ENCODE measurements around the gene PRICKLE2.

PRICKLE2 gene

GRCh38 chr3:64270142-64270865 lies 45.0 kb upstream of the PRICKLE2 start:
- CTCF ChIA-PET, result no interaction called here
- no peaks in the 10 kb centered on the region for H3K4me1 ChIP-seq (ENCODE audit: control insufficient read depth, insufficient read depth, low read length)
- POLR2A ChIA-PET, result no interaction called here
- no peak overlapping the region for H3K4me3 ChIP-seq (ENCODE audit: low read depth, low read length)
- TF ChIP-seq ZNF211 (tag by site-specific recombination; IDR thresholded peaks at IDR 0.05; ENCODE audit: low read depth), result no peak
- no peak for TF ChIP-seq ZNF677 (tag by site-specific recombination; IDR thresholded peaks at IDR 0.05)
- TF ChIP-seq ZNF335 (tag by site-specific recombination; conservative IDR thresholded peaks at IDR 0.05), result no peak
- no peak for TF ChIP-seq ZNF704 (tag by site-specific recombination; IDR thresholded peaks at IDR 0.05)
- no peak for TF ChIP-seq ZNF558 (tag by site-specific recombination; IDR thresholded peaks at IDR 0.05)
- TF ChIP-seq MYNN (tag by site-specific recombination; IDR thresholded peaks at IDR 0.05; ENCODE audit: borderline replicate concordance), result no peak
- no peak for TF ChIP-seq ZNF623 (tag by site-specific recombination; IDR thresholded peaks at IDR 0.05)
- TF ChIP-seq ZFP3 (tag by site-specific recombination; IDR thresholded peaks at IDR 0.05; ENCODE audit: low read depth), result no peak
- TF ChIP-seq ZNF549 (tag by site-specific recombination; IDR thresholded peaks at IDR 0.05), result no peak
- TF ChIP-seq GLIS2 (tag by site-specific recombination; IDR thresholded peaks at IDR 0.05), result no peak
- TF ChIP-seq ZNF350 (tag by site-specific recombination; IDR thresholded peaks at IDR 0.05), result no peak
- TF ChIP-seq KLF9 (tag by site-specific recombination; IDR thresholded peaks at IDR 0.05; ENCODE audit: low read depth), result no peak
- no peak for TF ChIP-seq ZNF426 (tag by site-specific recombination; IDR thresholded peaks at IDR 0.05)
- TF ChIP-seq ZNF398 (tag by site-specific recombination; IDR thresholded peaks at IDR 0.05), result no peak
- H3K9me3 ChIP-seq (ENCODE audit: control insufficient read depth, insufficient read depth, low read depth, low read length), result no peaks in the 10 kb centered on the region
- H3K27ac ChIP-seq (ENCODE audit: extremely low read depth, low read depth, low read length), result no peak overlapping the region
- no peaks in the 10 kb centered on the region for H3K36me3 ChIP-seq (ENCODE audit: control insufficient read depth in 2 of 2, insufficient read depth in 1 of 2, low read length in 2 of 2)

- H3K9me3 ChIP-seq (ENCODE audit: control insufficient read depth, insufficient read depth, low read depth, low read length), result no peaks in the 10 kb centered on the region
- H3K4me3 ChIP-seq (ENCODE audit: low read depth, low read length), result no peak overlapping the region
- no peak overlapping the region for H3K27ac ChIP-seq (ENCODE audit: extremely low read depth, low read depth, low read length)
- ChIA-PET CTCF (interaction anchor here (0.7 kb wide), 1 partner anchor 206 kb away, joined by 3 read pairs; no protein-coding TSS in a partner anchor), POLR2A (no interaction called here)
- H3K4me1 ChIP-seq (ENCODE audit: control insufficient read depth, insufficient read depth, low read length), result 0 out of 2 replicates have a peak, but pooled peaks cover 4% of the 10 kb centered on the region
- TF ChIP-seq ZNF239 (tag by site-specific recombination; IDR thresholded peaks at IDR 0.05), result no peak
- TF ChIP-seq MYNN (tag by site-specific recombination; IDR thresholded peaks at IDR 0.05; ENCODE audit: borderline replicate concordance), result no peak
- no peak for TF ChIP-seq ZNF211 (tag by site-specific recombination; IDR thresholded peaks at IDR 0.05; ENCODE audit: low read depth)
- TF ChIP-seq ZBTB49 (tag by site-specific recombination; IDR thresholded peaks at IDR 0.05; ENCODE audit: low read depth), result no peak
- no peaks in the 10 kb centered on the region for H3K36me3 ChIP-seq (ENCODE audit: control insufficient read depth in 2 of 2, insufficient read depth in 1 of 2, low read length in 2 of 2)
Observed at GRCh38 chr3:64268926-64269325, 43.7 kb upstream of the PRICKLE2 start.

Measured in HEK293 (cell line).